Effector CD4-positive, alpha-beta T cell (primary cell): ENCODE measurements around the gene KLHL2.
A peak's percentile ranks its signal among the peaks of the same experiment; 100 is the strongest.

ENCODE experiments used
- DNase-seq: peaks from one replicate; pipeline ENCODE4 v3.0.0-alpha.2; 2020

The KLHL2 gene

GRCh38 chr4:165293927-165294649 lies 86.7 kb downstream of the KLHL2 start:
- no peak for DNase-seq

GRCh38 chr4:165294907-165295306 lies 87.5 kb downstream of the KLHL2 start:
- peak; percentile 15 for DNase-seq

GRCh38 chr4:165297626-165298025 lies 90.3 kb downstream of the KLHL2 start:
- DNase-seq: no peak

- DNase-seq: no peak
Measured at GRCh38 chr4:165299399-165300060, 92.2 kb downstream of the KLHL2 start.

GRCh38 chr4:165301833-165302232 lies 94.5 kb downstream of the KLHL2 start:
- no peak for DNase-seq

- no peak for DNase-seq
Measured at GRCh38 chr4:165302658-165303057, 95.3 kb downstream of the KLHL2 start.

- no peak for DNase-seq
Measured at GRCh38 chr4:165308166-165308565, 100.8 kb downstream of the KLHL2 start.

- no peak for DNase-seq
Measured at GRCh38 chr4:165308606-165309005, 101.2 kb downstream of the KLHL2 start.

GRCh38 chr4:165309456-165309855 lies 102.1 kb downstream of the KLHL2 start:
- DNase-seq: no peak

- no peak for DNase-seq
Measured at GRCh38 chr4:165312506-165312905, 105.1 kb downstream of the KLHL2 start.

- DNase-seq: no peak
Measured at GRCh38 chr4:165319030-165319429, 111.7 kb downstream of the KLHL2 start.

- DNase-seq: no peak
Measured at GRCh38 chr4:165319509-165319908, 112.1 kb downstream of the KLHL2 start.

GRCh38 chr4:165324236-165324917 lies 117.0 kb downstream of the KLHL2 start:
- no peak for DNase-seq

GRCh38 chr4:165324918-165325304 lies 117.5 kb downstream of the KLHL2 start:
- DNase-seq: no peak

GRCh38 chr4:165325732-165326512 lies 118.6 kb downstream of the KLHL2 start:
- DNase-seq: no peak

GRCh38 chr4:165326831-165327210 lies 119.5 kb downstream of the KLHL2 start:
- no peak for DNase-seq

- DNase-seq: peak; percentile 98
Measured at GRCh38 chr4:165327211-165328100, 120.1 kb downstream of the KLHL2 start, which contains the start of gene MSMO1. MSMO1 (plus strand) TSS chr4:165327669; CDS start chr4:165333371, 5,702 bp downstream.

GRCh38 chr4:165328101-165328425 lies 120.7 kb downstream of the KLHL2 start:
- no peak for DNase-seq

GRCh38 chr4:165328708-165329107 lies 121.3 kb downstream of the KLHL2 start:
- DNase-seq: no peak

GRCh38 chr4:165330071-165330470 lies 122.7 kb downstream of the KLHL2 start:
- DNase-seq: no peak

- no peak for DNase-seq
Measured at GRCh38 chr4:165330666-165331065, 123.3 kb downstream of the KLHL2 start.

- no peak for DNase-seq
Measured at GRCh38 chr4:165331359-165331758, 124.0 kb downstream of the KLHL2 start.
